ENCODE data around the gene ZBTB8OS.
"Not testable (repeated sequence)": the region's sequence is repeated elsewhere in the genome, so short reads cannot be mapped to it uniquely, and the experiment has no call there.

Gene ZBTB8OS

GRCh38 chr1:32647308-32648134 is 2.8 kb downstream of the ZBTB8OS start:
- DNase-seq: no peak

- DNase-seq: no peak
These were observed 5.9 kb downstream of the ZBTB8OS start for GRCh38 chr1:32644426-32644825.

- not testable (repeated sequence) for DNase-seq
These were observed 8.0 kb downstream of the ZBTB8OS start for GRCh38 chr1:32642292-32642827.

- no peak for DNase-seq
These were observed 10.8 kb downstream of the ZBTB8OS start for GRCh38 chr1:32639489-32640075.

- DNase-seq: no peak
These were observed 13.3 kb downstream of the ZBTB8OS start for GRCh38 chr1:32636914-32637645.

GRCh38 chr1:32635508-32636277 is 14.7 kb downstream of the ZBTB8OS start:
- no peak for DNase-seq

GRCh38 chr1:32632829-32633228 is 17.5 kb downstream of the ZBTB8OS start:
- no peak for DNase-seq

GRCh38 chr1:32630173-32630572 is 20.2 kb downstream of the ZBTB8OS start:
- not testable (repeated sequence) for DNase-seq

GRCh38 chr1:32627596-32628162 is 22.7 kb downstream of the ZBTB8OS start:
- no peak for DNase-seq

- DNase-seq: no peak
These were observed 24.2 kb downstream of the ZBTB8OS start for GRCh38 chr1:32626176-32626575.

GRCh38 chr1:32623775-32624174 is 26.6 kb downstream of the ZBTB8OS start:
- no peak for DNase-seq

GRCh38 chr1:32622806-32623681 is 27.3 kb downstream of the ZBTB8OS start:
- no peak for DNase-seq

- DNase-seq: no peak
These were observed 28.1 kb downstream of the ZBTB8OS start for GRCh38 chr1:32622205-32622604.

- no peak for DNase-seq
These were observed 30.5 kb downstream of the ZBTB8OS start for GRCh38 chr1:32619701-32620485.

GRCh38 chr1:32618673-32619221 is 31.6 kb downstream of the ZBTB8OS start:
- peak in 1 of 2 experiments; percentile 24 for DNase-seq

- no peak for DNase-seq
These were observed 36.9 kb downstream of the ZBTB8OS start for GRCh38 chr1:32613472-32613871.

- peak; percentile 90 to 92 for DNase-seq
These were observed 38.0 kb downstream of the ZBTB8OS start for GRCh38 chr1:32612189-32612881.

GRCh38 chr1:32611859-32612188 is 38.5 kb downstream of the ZBTB8OS start:
- no peak for DNase-seq

GRCh38 chr1:32609180-32609579 is 41.2 kb downstream of the ZBTB8OS start:
- DNase-seq: no peak

All from NCI-H2081 (cell line).